ENCODE results near the gene GPR139. TPM values are rescaled to one million over a fixed set of nuclear protein-coding genes. Genes with fewer than 3 reads are reported as not detected.

Gene GPR139
- total RNA-seq, 1 donor from 2014 or later = not detected

GRCh38 chr16:19994466-19995170 lies 79.1 kb downstream of the GPR139 start:
- no peak for ATAC-seq (ENCODE audit: low read depth)
- Mint-ChIP-seq H3K27me3 (no peaks in the 10 kb centered on the region), H3K36me3 (ENCODE audit: low read depth) (no peaks in the 10 kb centered on the region), H3K4me3 (no peak overlapping the region), H3K4me1 (no peaks in the 10 kb centered on the region), H3K27ac (no peak overlapping the region), H3K9me3 (no peaks in the 10 kb centered on the region)
- TF ChIP-seq CTCF (IDR thresholded peaks at IDR 0.05) = no peak
- DNase-seq = no peak
- POLR2A ChIA-PET = no interaction called here
- intact Hi-C loops (cut with micrococcal nuclease) = no loop called here
- CTCF ChIA-PET = no interaction called here

GRCh38 chr16:19991614-19992013 lies 82.1 kb downstream of the GPR139 start:
- no peak for TF ChIP-seq CTCF (IDR thresholded peaks at IDR 0.05)
- POLR2A ChIA-PET = no interaction called here
- CTCF ChIA-PET = no interaction called here

GRCh38 chr16:19984135-19984534 lies 89.6 kb downstream of the GPR139 start:
- no peak for TF ChIP-seq CTCF (IDR thresholded peaks at IDR 0.05)
- intact Hi-C loops (cut with micrococcal nuclease) = no loop called here
- no peaks in the 10 kb centered on the region for H3K4me1 Mint-ChIP-seq

More at GRCh38 chr16:19991614-19992013, 82.1 kb downstream of the GPR139 start:
- Mint-ChIP-seq H3K36me3 (ENCODE audit: low read depth) (no peaks in the 10 kb centered on the region), H3K27me3 (peaks cover 4% of the 10 kb centered on the region), H3K9me3 (no peaks in the 10 kb centered on the region), H3K27ac (no peak overlapping the region), H3K4me3 (no peak overlapping the region), H3K4me1 (no peaks in the 10 kb centered on the region)
- intact Hi-C loops (cut with micrococcal nuclease) = no loop called here
- ATAC-seq (ENCODE audit: low read depth) = no peak
- no peak for DNase-seq

More at GRCh38 chr16:19984135-19984534, 89.6 kb downstream of the GPR139 start:
- H3K4me3 Mint-ChIP-seq = no peak overlapping the region
- no peaks in the 10 kb centered on the region for H3K36me3 Mint-ChIP-seq (ENCODE audit: low read depth)
- DNase-seq = no peak
- H3K27me3 Mint-ChIP-seq = peaks cover 1% of the 10 kb centered on the region
- POLR2A ChIA-PET = no interaction called here
- H3K27ac Mint-ChIP-seq = no peak overlapping the region
- no peak for ATAC-seq (ENCODE audit: low read depth)
- CTCF ChIA-PET = no interaction called here
- no peaks in the 10 kb centered on the region for H3K9me3 Mint-ChIP-seq

Other genes with a start within 250 kb of the GPR139 start
- 0.07 TPM in 1 of 2 replicates, not detected in the other for gene GPRC5B, start 189.0 kb downstream of the GPR139 start, total RNA-seq

All from activated B cell treated with CpG ODN at 0.5 μM for 24 hours (primary cell).